Panc1 (cell line): ENCODE measurements around the gene EPN2. TPM values are rescaled to one million over a fixed set of nuclear protein-coding genes. Genes with fewer than 3 reads are reported as not detected.
A peak's percentile ranks its signal among the peaks of the same experiment; 100 is the strongest.

Source experiments
- ATAC-seq: fragments of 200-7000 bp; cut with Tn5 transposase; 2 replicates; pipeline ENCODE4 v1.9.1; 2020; ENCODE audit warnings: mild to moderate bottlenecking, moderate library complexity
- BruUV-seq: library from RNA; stranded (reverse); fragments of 400-500 nt; replicated peaks from 2 replicates; lab custom pipeline; 2021; lab: Mats Ljungman, UMichigan
- CTCF ChIA-PET: fragments of 300-600 bp; sonication (Branson Sonifier 250); formaldehyde crosslinking; loops from one replicate; lab custom pipeline; 2022; ENCODE audit warnings: antibody characterized with exemption; lab: Charles Lee
- POLR2A ChIA-PET: fragments of 300-600 bp; sonication (Branson Sonifier 250); formaldehyde crosslinking; loops from one replicate; lab custom pipeline; 2022; ENCODE audit warnings: antibody characterized with exemption; lab: Charles Lee
- DNase-seq: peaks from one replicate; pipeline ENCODE4 v3.0.0-alpha.2; 2010; ENCODE audit warnings: low read depth, low spot score
- H3K27ac ChIP-seq: 2 replicates; pipeline ENCODE4 v1.5.1; 2011; ENCODE audit warnings: mild to moderate bottlenecking, low read length, inconsistent platforms
- H3K27me3 ChIP-seq: fragments of 200-500 bp; sonication (Bioruptor generic); 2 replicates; pipeline ENCODE4 v1.6.0; 2014; ENCODE audit warnings: low read length, inconsistent platforms; ENCODE audit not compliant: control insufficient read depth, insufficient read depth
- H3K36me3 ChIP-seq: fragments of 200-500 bp; sonication (Bioruptor generic); 2 replicates; pipeline ENCODE4 v1.5.1; 2014; ENCODE audit warnings: inconsistent platforms, mild to moderate bottlenecking, low read length, moderate library complexity; ENCODE audit not compliant: control insufficient read depth, insufficient read depth
- H3K4me1 ChIP-seq: 2 replicates; pipeline ENCODE4 v1.5.1; 2011; ENCODE audit warnings: inconsistent platforms, mild to moderate bottlenecking, low read length, moderate library complexity; ENCODE audit not compliant: control insufficient read depth, insufficient read depth
- H3K4me3 ChIP-seq, 2 experiments: 2 replicates each; pipeline ENCODE4 v1.5.1; 2011 to 2012; ENCODE audit warnings: low read depth in 2 of 2, low read length in 2 of 2, mild to moderate bottlenecking in 2 of 2, inconsistent platforms in 1 of 2, moderate library complexity in 1 of 2
- H3K9me3 ChIP-seq: fragments of 200-500 bp; sonication (Bioruptor generic); 2 replicates; pipeline ENCODE4 v1.5.1; 2014; ENCODE audit warnings: low read depth, mild to moderate bottlenecking, inconsistent platforms, low read length, moderate library complexity; ENCODE audit not compliant: control insufficient read depth, insufficient read depth
- CTCF ChIP-seq: fragments of 450-650 bp; IDR thresholded peaks from 2 replicates; pipeline ENCODE4 v1.5.1; 2017; ENCODE audit warnings: mild to moderate bottlenecking
- POLR2AphosphoS5 ChIP-seq: IDR thresholded peaks from 2 replicates; pipeline ENCODE4 v1.6.1; 2012; ENCODE audit warnings: mild to moderate bottlenecking, low read depth, low read length, moderate library complexity
- REST ChIP-seq, 2 experiments: IDR thresholded peaks; 2 replicates each; pipeline ENCODE4 v1.6.1; 2011 to 2012; ENCODE audit warnings: low read depth in 2 of 2, control low read depth in 1 of 2, low read length in 1 of 2, mild to moderate bottlenecking in 1 of 2, moderate library complexity in 1 of 2; ENCODE audit not compliant: insufficient read depth in 1 of 2
- SIN3A ChIP-seq: IDR thresholded peaks from 2 replicates; pipeline ENCODE4 v1.6.1; 2012; ENCODE audit warnings: low read depth, mild to moderate bottlenecking, low read length, moderate library complexity, borderline replicate concordance; ENCODE audit not compliant: insufficient read depth
- TCF7L2 ChIP-seq: IDR thresholded peaks from 2 replicates; pipeline ENCODE4 v1.6.1; 2011; ENCODE audit warnings: mild to moderate bottlenecking, low read depth, low read length, inconsistent platforms
- in situ Hi-C: cut with HindIII; loops from 2 replicates; pipeline ENCODE4 v1.10.0; 2016; ENCODE audit warnings: low sequenced_read_pairs, low pct_unique_long_range_greater_than_20kb
- intact Hi-C: fragments of 100-400 bp; cut with micrococcal nuclease; formaldehyde crosslinking; loops from one replicate; pipeline ENCODE4 v1.10.0; 2022; ENCODE audit not compliant: unreplicated experiment
- total RNA-seq: library from RNA; stranded (reverse); gene quantifications from one replicate; pipeline ENCODE4 v1.2.1, GENCODE V29; 2021; ENCODE audit not compliant: unreplicated experiment

EPN2 gene
- total RNA-seq, 1 experiment from 2014 or later = 35.0 TPM

- ChIA-PET CTCF (no interaction called here), POLR2A (no interaction called here)
- Histone ChIP-seq H3K36me3 (peaks cover 6% of the 10 kb centered on the region), H3K9me3 (no peaks in the 10 kb centered on the region), H3K4me1 (no peaks in the 10 kb centered on the region; the same call in 1 of the 2 replicates), H3K27me3 (no peaks in the 10 kb centered on the region), H3K4me3 (no peak overlapping the region), H3K27ac (no peak overlapping the region)
- DNase-seq (no peak), ATAC-seq (no peak)
- in situ Hi-C loops (no loop called here), intact Hi-C loops (loop anchor here (5.0 kb wide), 1 partner anchor 72 kb away; no protein-coding TSS in a partner anchor)
- TF ChIP-seq CTCF (no peak), SIN3A (no peak), POLR2AphosphoS5 (no peak), TCF7L2 (no peak), REST (IDR thresholded peaks at IDR 0.05; ENCODE audit: insufficient read depth in 1 of 2, low read depth in 2 of 2, low read length in 1 of 2) (no peak)
- no TSS peak for BruUV-seq
These were observed 138.6 kb downstream of the EPN2 start for GRCh38 chr17:19375732-19376131.

GRCh38 chr17:19376811-19377210 is 139.6 kb downstream of the EPN2 start:
- no peak for TF ChIP-seq CTCF
- TF ChIP-seq REST (IDR thresholded peaks at IDR 0.05; ENCODE audit: insufficient read depth in 1 of 2, low read depth in 2 of 2, low read length in 1 of 2) = no peak
- TF ChIP-seq SIN3A = no peak
- no peak for TF ChIP-seq POLR2AphosphoS5
- TF ChIP-seq TCF7L2 = no peak
- in situ Hi-C loops (no loop called here), intact Hi-C loops (loop anchor here (5.0 kb wide), 1 partner anchor 70 kb away; no protein-coding TSS in a partner anchor)
- H3K36me3 ChIP-seq = peaks cover 6% of the 10 kb centered on the region
- no TSS peak for BruUV-seq
- peak overlapping the region; percentile 93 for H3K27ac ChIP-seq
- DNase-seq = no peak
- ATAC-seq = no peak
- no peaks in the 10 kb centered on the region for H3K27me3 ChIP-seq
- H3K4me1 ChIP-seq = no peaks in the 10 kb centered on the region; the same call in 1 of the 2 replicates
- ChIA-PET CTCF (no interaction called here), POLR2A (interaction anchor here (1.0 kb wide), 1 partner anchor 271 kb away, joined by 3 read pairs; no protein-coding TSS in a partner anchor)
- H3K4me3 ChIP-seq = peak overlapping the region; percentile 78 to 83
- no peaks in the 10 kb centered on the region for H3K9me3 ChIP-seq
